GM06990 (cell line): ENCODE results near the gene RAX2.

Experiments
- DNase-seq: peaks from one replicate; pipeline ENCODE4 v3.0.0-alpha.2; 2011; ENCODE audit not compliant: insufficient read length; ENCODE audit errors: extremely low read depth
- H3K27me3 ChIP-seq: replicated peaks from 2 replicates; pipeline ENCODE4 v1.6.0; 2011; ENCODE audit warnings: low read length; ENCODE audit not compliant: control insufficient read depth, insufficient read depth
- H3K36me3 ChIP-seq: 2 replicates; pipeline ENCODE4 v1.5.1; 2011; ENCODE audit warnings: low read length; ENCODE audit not compliant: control insufficient read depth, insufficient read depth
- H3K4me3 ChIP-seq: replicated peaks from 2 replicates; pipeline ENCODE4 v1.5.1; 2011; ENCODE audit warnings: low read depth, mild to moderate bottlenecking, control low read depth, low read length
- CTCF ChIP-seq: IDR thresholded peaks from 2 replicates; pipeline ENCODE4 v1.5.1; 2011; ENCODE audit warnings: low read length, control low read depth, mild to moderate bottlenecking, inconsistent platforms; ENCODE audit not compliant: insufficient read depth, poor library complexity, severe bottlenecking

Gene RAX2

DNA sequence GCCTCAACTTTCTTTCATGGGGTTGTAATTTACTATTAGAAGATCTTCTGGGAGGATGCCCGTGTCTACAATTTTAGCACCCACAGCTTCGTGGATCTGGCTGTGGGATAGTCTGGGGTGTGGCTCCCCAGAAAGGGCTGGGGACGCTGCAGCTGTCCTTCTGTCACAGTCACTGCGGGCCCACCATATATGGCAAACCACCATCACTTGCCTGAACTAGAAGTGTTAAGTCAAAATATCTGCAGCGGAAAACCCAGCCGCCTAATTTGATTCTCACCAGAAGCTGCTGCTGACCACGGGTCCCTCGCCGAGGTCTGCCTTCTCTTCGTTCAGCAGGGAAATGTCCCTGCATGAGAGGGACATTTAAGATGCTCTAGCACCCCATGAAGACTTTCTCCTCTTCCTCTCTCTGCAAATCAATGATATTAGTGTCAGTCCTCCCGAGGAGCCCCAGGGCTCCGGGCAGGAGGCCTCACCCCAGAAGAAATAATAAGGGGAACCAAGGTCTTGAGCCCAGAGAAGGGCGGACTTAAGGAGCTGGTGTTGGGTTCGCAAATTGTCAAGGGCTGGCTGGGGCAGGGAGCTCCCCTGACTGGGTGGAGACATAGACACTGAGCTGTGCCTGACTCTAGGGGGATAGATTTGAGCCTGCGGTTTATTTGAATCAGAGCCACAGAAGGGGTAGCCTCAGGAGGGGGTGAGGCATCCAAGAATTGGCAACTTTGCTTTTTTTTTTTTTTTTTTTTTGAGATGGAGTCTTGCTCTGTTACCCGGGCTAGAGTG is 17.2 kb upstream of the RAX2 start:
- no peak for DNase-seq
- no peaks in the 10 kb centered on the region for H3K27me3 ChIP-seq
- no peak for TF ChIP-seq CTCF

GRCh38 chr19:3785938-3786824 is 14.2 kb upstream of the RAX2 start, which contains the start of gene MATK:
Gene MATK (minus strand): TSS chr19:3786381. CDS start chr19:3785135, 1,246 bp downstream.
- DNase-seq, result no peak
- no peaks in the 10 kb centered on the region for H3K27me3 ChIP-seq
- H3K4me3 ChIP-seq, result peak within 1 kb of the TSS; percentile 32
- no peaks in the 10 kb centered on the region for H3K36me3 ChIP-seq
- TF ChIP-seq CTCF, result no peak

More for the DNA sequence above, 17.2 kb upstream of the RAX2 start:
- no peaks in the 10 kb centered on the region for H3K36me3 ChIP-seq
- no peak overlapping the region for H3K4me3 ChIP-seq

DNA sequence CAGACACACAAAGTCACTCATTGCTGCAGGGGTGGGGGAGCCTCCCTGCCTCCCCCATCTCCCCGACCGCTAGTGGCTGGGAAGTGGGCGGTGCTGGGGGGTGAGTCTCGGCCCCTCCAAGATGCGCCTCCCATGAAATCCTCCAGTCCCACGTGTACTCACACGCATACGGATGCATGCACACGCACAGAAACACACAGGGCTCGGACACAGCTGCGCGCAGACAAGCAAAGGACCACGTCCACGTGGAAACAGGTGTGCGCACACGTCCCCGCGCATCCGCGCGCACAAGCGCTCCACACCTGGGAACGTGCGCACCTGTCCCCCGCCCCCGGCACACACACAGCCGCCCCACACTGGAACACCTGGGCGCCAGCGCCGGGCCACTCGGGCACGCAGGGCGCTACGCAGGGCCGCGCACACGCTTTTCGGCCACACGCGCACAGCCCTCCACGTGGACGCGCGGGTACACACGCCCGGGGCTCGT is 13.5 kb upstream of the RAX2 start:
- no peak for DNase-seq
- peak overlapping the region; percentile 32 for H3K4me3 ChIP-seq
- no peaks in the 10 kb centered on the region for H3K27me3 ChIP-seq
- H3K36me3 ChIP-seq, result no peaks in the 10 kb centered on the region
- no peak for TF ChIP-seq CTCF

- Histone ChIP-seq H3K36me3 (no peaks in the 10 kb centered on the region), H3K4me3 (no peak overlapping the region), H3K27me3 (no peaks in the 10 kb centered on the region)
- no peak for TF ChIP-seq CTCF
- no peak for DNase-seq
These were observed 12.8 kb upstream of the RAX2 start for GRCh38 chr19:3784607-3785450.
